Vagina (tissue), 2 donors: ENCODE results near the gene TEX26.

Source experiments
- CTCF ChIP-seq, 3 experiments: fragments of 450-650 bp in 2 of 3; fragments of 200-600 bp in 1 of 3; sonication (generic) in 1 of 3; IDR thresholded peaks; one replicate each; pipeline ENCODE4 v1.5.1; 2017 to 2019; ENCODE audit warnings: antibody characterized with exemption in 3 of 3, mild to moderate bottlenecking in 2 of 3, moderate library complexity in 2 of 3
- POLR2A ChIP-seq, 2 donors: fragments of 450-650 bp; IDR thresholded peaks; one replicate each; pipeline ENCODE4 v1.6.1; 2017; ENCODE audit warnings: antibody characterized with exemption in 2 of 2, mild to moderate bottlenecking in 2 of 2, moderate library complexity in 2 of 2

GRCh38 chr13:30957258-30957943 lies 24.9 kb downstream of the TEX26 start:
- no peak for TF ChIP-seq CTCF (IDR thresholded peaks at IDR 0.05)
- no peak for TF ChIP-seq POLR2A (IDR thresholded peaks at IDR 0.05)
